HepG2 (cell line): ENCODE data around the gene USP34. TPM values are rescaled to one million over a fixed set of nuclear protein-coding genes. Genes with fewer than 3 reads are reported as not detected.

Experiments
- CAMTA2 ChIP-seq: sonication (generic); formaldehyde crosslinking; IDR thresholded peaks from 2 replicates; pipeline ENCODE4 v1.4.0; 2020; ENCODE audit warnings: mild to moderate bottlenecking, missing genetic modification reagents, borderline replicate concordance
- CBX2 ChIP-seq, 2 experiments: fragments of 200-600 bp in 1 of 2; sonication (generic); formaldehyde crosslinking in 1 of 2; IDR thresholded peaks; 2 replicates each; pipeline versions ENCODE4 v1.7.0 to v1.8.1; 2018 to 2022; ENCODE audit warnings: low read depth in 2 of 2, low read length in 1 of 2, mild to moderate bottlenecking in 1 of 2, missing genetic modification reagents in 1 of 2
- DRAP1 ChIP-seq: IDR thresholded peaks from 2 replicates; pipeline ENCODE4 v1.6.1; 2016; ENCODE audit warnings: missing genetic modification reagents, missing compliant biosample characterization
- EED ChIP-seq: sonication (generic); formaldehyde crosslinking; IDR thresholded peaks from 2 replicates; pipeline ENCODE4 v1.5.0; 2020; ENCODE audit warnings: mild to moderate bottlenecking, missing genetic modification reagents
- EP300 ChIP-seq, 3 experiments: sonication (generic) in 1 of 3; formaldehyde crosslinking in 1 of 3; IDR thresholded peaks; 2 replicates each; pipeline versions ENCODE4 v1.5.1 to v1.6.1; 2011 to 2020; ENCODE audit warnings: low read depth in 2 of 3, low read length in 2 of 3, borderline replicate concordance in 1 of 3, improper control_type of control experiment in 1 of 3, mild to moderate bottlenecking in 1 of 3, missing genetic modification reagents in 1 of 3, moderate library complexity in 1 of 3
- HDAC6 ChIP-seq: fragments of 200-600 bp; sonication (generic); IDR thresholded peaks from 2 replicates; pipeline ENCODE4 v1.7.0; 2017; ENCODE audit warnings: mild to moderate bottlenecking, antibody characterized with exemption, low read length, low read depth
- HOXA5 ChIP-seq: sonication (generic); formaldehyde crosslinking; IDR thresholded peaks from 2 replicates; pipeline ENCODE4 v1.4.0; 2020; ENCODE audit warnings: missing genetic modification reagents
- MED8 ChIP-seq: sonication (generic); formaldehyde crosslinking; IDR thresholded peaks from 2 replicates; pipeline ENCODE4 v1.8.1; 2023; ENCODE audit warnings: mild to moderate bottlenecking, missing genetic modification reagents; ENCODE audit not compliant: insufficient replicate concordance
- NR0B2 ChIP-seq: sonication (generic); formaldehyde crosslinking; IDR thresholded peaks from 2 replicates; pipeline ENCODE4 v1.4.0; 2020; ENCODE audit warnings: mild to moderate bottlenecking, missing genetic modification reagents
- NRL ChIP-seq: sonication (generic); formaldehyde crosslinking; IDR thresholded peaks from 2 replicates; pipeline ENCODE4 v1.5.0; 2020; ENCODE audit warnings: missing genetic modification reagents, mild to moderate bottlenecking, moderate library complexity, borderline replicate concordance
- PBX3 ChIP-seq: sonication (generic); formaldehyde crosslinking; IDR thresholded peaks from 2 replicates; pipeline ENCODE4 v1.8.1; 2023; ENCODE audit warnings: missing genetic modification reagents, inconsistent platforms, borderline replicate concordance
- ZFP91 ChIP-seq: sonication (generic); formaldehyde crosslinking; IDR thresholded peaks from 2 replicates; pipeline ENCODE4 v1.9.0; 2022; ENCODE audit warnings: missing genetic modification reagents, mild to moderate bottlenecking, borderline replicate concordance
- ZNF180 ChIP-seq: sonication (generic); formaldehyde crosslinking; IDR thresholded peaks from 2 replicates; pipeline ENCODE4 v1.4.0; 2020; ENCODE audit warnings: low read depth, missing genetic modification reagents, borderline replicate concordance
- ZNF260 ChIP-seq: sonication (generic); formaldehyde crosslinking; IDR thresholded peaks from 2 replicates; pipeline ENCODE4 v1.4.0; 2020; ENCODE audit warnings: missing genetic modification reagents, low read depth, mild to moderate bottlenecking, borderline replicate concordance
- ZNF292 ChIP-seq: sonication (generic); formaldehyde crosslinking; IDR thresholded peaks from 2 replicates; pipeline ENCODE4 v1.8.1; 2022; ENCODE audit warnings: mild to moderate bottlenecking, low read depth, missing genetic modification reagents, borderline replicate concordance
- ZNF33A ChIP-seq: sonication (generic); formaldehyde crosslinking; IDR thresholded peaks from 2 replicates; pipeline ENCODE4 v1.5.1; 2020; ENCODE audit warnings: missing genetic modification reagents, mild to moderate bottlenecking, moderate library complexity, borderline replicate concordance
- ZNF556 ChIP-seq: sonication (generic); formaldehyde crosslinking; IDR thresholded peaks from 2 replicates; pipeline ENCODE4 v1.4.0; 2020; ENCODE audit warnings: mild to moderate bottlenecking, missing genetic modification reagents, borderline replicate concordance
- ZNF564 ChIP-seq: sonication (generic); formaldehyde crosslinking; IDR thresholded peaks from 2 replicates; pipeline ENCODE4 v1.8.1; 2023; ENCODE audit warnings: mild to moderate bottlenecking, missing genetic modification reagents
- ZNF644 ChIP-seq: IDR thresholded peaks from 2 replicates; pipeline ENCODE4 v1.6.1; 2016; ENCODE audit warnings: low read depth
- ZNF720 ChIP-seq: sonication (generic); formaldehyde crosslinking; IDR thresholded peaks from 2 replicates; pipeline ENCODE4 v1.4.0; 2020; ENCODE audit warnings: missing genetic modification reagents
- ZNF839 ChIP-seq: sonication (generic); formaldehyde crosslinking; IDR thresholded peaks from 2 replicates; pipeline ENCODE4 v1.4.0; 2020; ENCODE audit warnings: missing genetic modification reagents, mild to moderate bottlenecking, borderline replicate concordance
- ZNF891 ChIP-seq: sonication (generic); formaldehyde crosslinking; IDR thresholded peaks from 2 replicates; pipeline ENCODE4 v1.5.0; 2020; ENCODE audit warnings: mild to moderate bottlenecking, missing genetic modification reagents
- ZSCAN30 ChIP-seq: sonication (generic); formaldehyde crosslinking; IDR thresholded peaks from 2 replicates; pipeline ENCODE4 v1.5.0; 2020; ENCODE audit warnings: mild to moderate bottlenecking, missing genetic modification reagents
- polyA plus RNA-seq, 8 experiments: library from polyadenylated mRNA; depleted of rRNA in 3 of 8; stranded (reverse) in 7 of 8; unstranded in 1 of 8; fragments of >200 nt; fragmentation: Illumina TruSeq in 4 of 8; extraction: Trizol in 4 of 8; gene quantifications; 2 replicates each; pipeline versions ENCODE4 v1.2.1 to v1.2.3, GENCODE V29; 2011 to 2016; ENCODE audit warnings: low read depth in 4 of 8, missing spikeins in 1 of 8, mixed read lengths in 1 of 8; ENCODE audit not compliant: insufficient read depth in 1 of 8
- total RNA-seq, 5 experiments: library from RNA; depleted of rRNA; stranded (reverse); fragments of >200 nt; fragmentation: Illumina TruSeq; extraction: Trizol; gene quantifications; 2 replicates each; pipeline ENCODE4 v1.2.3, GENCODE V29; 2016; ENCODE audit warnings: low read depth in 1 of 5

USP34 gene
- total and polyA plus RNA-seq, 2 of the 13 experiments (the other 11 are each of a cell fraction or from before 2014, with no cell fraction given), result 99.2 to 100 TPM

GRCh38 chr2:61471905-61472805 lies 1.3 kb upstream of the USP34 start (continued):
- TF ChIP-seq PBX3 (CRISPR knock-in tag) (no peak), ZNF720 (CRISPR knock-in tag) (no peak), ZFP91 (no peak), ZNF644 (CRISPR knock-in tag) (no peak), NR0B2 (CRISPR knock-in tag) (no peak; the same call in 1 of the 2 replicates), ZNF839 (no peak), MED8 (CRISPR knock-in tag) (no peak), EED (CRISPR knock-in tag) (no peak), EP300 (IDR thresholded peaks at IDR 0.05; ENCODE audit: low read depth in 2 of 2, low read length in 2 of 2) (peak in 1 of 2 experiments; percentile 52; a peak in 1 of 4 replicates), EP300 (CRISPR knock-in tag; IDR thresholded peaks at IDR 0.05; ENCODE audit: borderline replicate concordance) (no peak), ZNF891 (no peak), HDAC6 (no peak), CAMTA2 (CRISPR knock-in tag) (no peak), NRL (CRISPR knock-in tag) (no peak), DRAP1 (peak; percentile 53; the same call in 1 of the 2 replicates), CBX2 (IDR thresholded peaks at IDR 0.05; ENCODE audit: low read depth, low read length) (no peak), CBX2 (CRISPR knock-in tag; IDR thresholded peaks at IDR 0.05; ENCODE audit: low read depth) (no peak), HOXA5 (CRISPR knock-in tag) (no peak), ZNF33A (CRISPR knock-in tag) (no peak), ZNF556 (CRISPR knock-in tag) (no peak), ZNF180 (no peak), ZSCAN30 (CRISPR knock-in tag) (no peak), ZNF260 (CRISPR knock-in tag) (no peak), ZNF564 (CRISPR knock-in tag) (no peak; the same call in 1 of the 2 replicates), ZNF292 (CRISPR knock-in tag) (no peak; the same call in 1 of the 2 replicates)
